Epithelial cell of proximal tubule (primary cell): ENCODE data around the gene SLC39A11. TPM values are rescaled to one million over a fixed set of nuclear protein-coding genes. Genes with fewer than 3 reads are reported as not detected.

Experiments used
- DNase-seq: peaks from one replicate; pipeline ENCODE4 v3.0.0-alpha.2; 2011; ENCODE audit warnings: low read depth
- H3K4me3 ChIP-seq: 2 replicates; pipeline ENCODE4 v1.5.1; 2011; ENCODE audit warnings: low read depth, mild to moderate bottlenecking, low read length
- CTCF ChIP-seq: conservative IDR thresholded peaks from 2 replicates; pipeline ENCODE4 v1.5.1; 2012; ENCODE audit warnings: low read depth, mild to moderate bottlenecking, low read length
- total RNA-seq: library from RNA; depleted of rRNA; stranded (reverse); fragments of >200 nt; gene quantifications from 2 replicates; pipeline ENCODE4 v1.2.3, GENCODE V29; 2015

SLC39A11 gene
- total RNA-seq, 1 donor from 2014 or later, result 12.6 TPM

DNA sequence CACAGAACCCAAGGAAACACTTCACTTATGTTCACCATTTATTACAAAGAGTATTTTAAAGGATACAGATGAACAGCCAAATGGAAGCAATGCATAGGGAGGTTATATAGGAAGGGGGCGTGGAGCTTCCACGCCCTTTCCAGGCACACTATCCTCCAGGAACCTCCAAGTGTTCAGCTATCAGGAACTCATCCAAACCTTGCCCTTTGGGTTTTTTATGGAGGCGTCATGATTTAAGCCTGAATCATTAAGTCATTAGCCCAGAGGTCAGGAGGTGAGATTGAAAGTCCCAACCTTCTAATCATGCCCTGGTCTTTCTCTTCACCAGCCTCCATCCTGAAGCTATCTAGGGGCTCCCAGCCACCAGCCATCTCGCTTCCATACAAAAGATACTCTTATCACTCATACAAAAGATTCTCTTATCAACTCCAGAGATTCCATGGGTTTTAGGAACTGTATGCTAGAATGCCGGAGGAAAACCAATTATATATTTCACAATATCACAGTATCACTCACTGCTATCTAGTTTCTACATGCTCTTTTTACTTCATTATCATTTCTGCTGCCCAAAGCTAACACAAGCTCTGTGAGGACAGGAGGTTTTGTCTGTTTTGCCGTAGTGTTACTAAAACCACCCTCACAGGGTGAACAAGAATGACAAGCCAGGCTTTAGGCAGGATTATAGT lies 213.4 kb downstream of the SLC39A11 start:
- H3K4me3 ChIP-seq, result no peak overlapping the region
- no peak for DNase-seq
- no peak for TF ChIP-seq CTCF

DNA sequence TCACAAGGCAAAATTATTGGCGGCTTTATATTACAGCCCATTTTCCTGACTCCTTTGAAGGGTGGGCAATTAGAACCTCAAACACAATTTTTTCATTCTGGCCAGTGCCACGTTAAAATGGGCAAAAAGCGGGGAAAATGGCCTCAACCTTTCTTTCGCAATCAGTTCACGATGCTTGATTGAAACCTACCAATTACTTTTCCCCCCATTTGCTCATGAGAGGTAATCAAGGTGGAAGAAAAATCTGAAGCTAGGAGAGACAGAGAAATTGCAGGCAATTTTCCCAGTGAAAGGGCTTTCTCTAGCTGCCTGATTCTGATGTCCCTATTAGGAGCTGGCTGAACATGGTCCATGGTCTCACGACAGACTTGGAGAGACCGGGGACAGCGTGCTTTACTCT lies 215.1 kb downstream of the SLC39A11 start:
- no peak for DNase-seq
- H3K4me3 ChIP-seq, result no peak overlapping the region
- TF ChIP-seq CTCF, result no peak

DNA sequence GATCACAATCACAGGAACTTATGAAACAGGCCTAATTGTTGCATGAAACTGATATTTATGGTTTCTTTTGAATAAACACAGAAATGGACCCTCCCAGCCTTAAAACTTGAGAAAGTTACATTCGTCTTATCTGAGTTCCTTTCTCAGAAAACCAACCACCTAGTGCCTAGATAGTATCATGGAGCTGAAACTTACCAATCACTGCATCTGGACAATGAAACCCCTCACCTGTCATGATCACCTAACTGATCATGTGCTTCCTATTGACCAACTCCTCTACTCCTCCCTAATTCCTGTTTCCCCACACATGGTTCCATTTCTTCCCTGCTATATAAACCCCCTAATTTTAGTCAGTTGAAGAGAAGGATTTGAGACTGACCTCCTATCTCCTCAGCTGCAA lies 216.1 kb downstream of the SLC39A11 start:
- TF ChIP-seq CTCF, result no peak
- H3K4me3 ChIP-seq, result no peak overlapping the region
- no peak for DNase-seq

- no peak for DNase-seq
- TF ChIP-seq CTCF, result no peak
- no peak overlapping the region for H3K4me3 ChIP-seq
Observed at GRCh38 chr17:72875361-72875760, 217.1 kb downstream of the SLC39A11 start.

GRCh38 chr17:72872396-72872795 lies 220.1 kb downstream of the SLC39A11 start:
- DNase-seq, result no peak
- H3K4me3 ChIP-seq, result no peak overlapping the region
- TF ChIP-seq CTCF, result no peak

GRCh38 chr17:72870367-72870985 lies 222.0 kb downstream of the SLC39A11 start:
- no peak overlapping the region for H3K4me3 ChIP-seq
- DNase-seq, result no peak
- TF ChIP-seq CTCF, result no peak

DNA sequence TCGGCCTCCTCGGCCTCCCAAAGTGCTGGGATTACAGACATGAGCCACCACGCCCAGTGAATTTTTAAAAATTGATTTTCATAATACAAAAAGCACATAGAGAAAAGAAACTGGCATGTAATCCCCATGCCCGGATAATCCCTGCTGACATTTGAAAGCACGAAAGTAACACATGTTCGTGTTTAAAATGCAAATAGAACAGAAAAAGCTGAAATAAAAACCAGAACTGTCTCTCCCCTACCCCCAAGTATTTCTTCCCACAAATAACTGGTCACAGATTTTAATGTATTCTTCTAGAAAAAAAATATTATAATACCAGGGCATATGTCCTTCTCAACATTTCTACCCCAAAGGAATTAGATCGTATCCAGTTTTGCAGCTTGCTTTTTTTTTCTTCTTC lies 222.9 kb downstream of the SLC39A11 start:
- H3K4me3 ChIP-seq, result no peak overlapping the region
- TF ChIP-seq CTCF, result no peak
- no peak for DNase-seq
